Renal cortex interstitium (tissue), 11 donors: ENCODE data around the gene SHISA6. TPM values are rescaled to one million over a fixed set of nuclear protein-coding genes. Genes with fewer than 3 reads are reported as not detected.
A peak's percentile ranks its signal among the peaks of the same experiment; 100 is the strongest.

Source experiments
- DNase-seq, 11 donors: peaks; one replicate each; pipeline ENCODE4 v3.0.0-alpha.2; 2013; ENCODE audit warnings: low read depth in 9 of 11, low spot score in 4 of 11; ENCODE audit errors: extremely low read depth in 1 of 11
- polyA plus RNA-seq, 3 donors: library from polyadenylated mRNA; unstranded; fragments of 120-200 nt; gene quantifications; one replicate each; pipeline ENCODE4 v1.2.1, GENCODE V29; 2013; ENCODE audit not compliant: insufficient read length in 3 of 3

Gene SHISA6
- polyA plus RNA-seq, 3 donors = 1.1 to 2.3 (median 2.1) TPM

DNA sequence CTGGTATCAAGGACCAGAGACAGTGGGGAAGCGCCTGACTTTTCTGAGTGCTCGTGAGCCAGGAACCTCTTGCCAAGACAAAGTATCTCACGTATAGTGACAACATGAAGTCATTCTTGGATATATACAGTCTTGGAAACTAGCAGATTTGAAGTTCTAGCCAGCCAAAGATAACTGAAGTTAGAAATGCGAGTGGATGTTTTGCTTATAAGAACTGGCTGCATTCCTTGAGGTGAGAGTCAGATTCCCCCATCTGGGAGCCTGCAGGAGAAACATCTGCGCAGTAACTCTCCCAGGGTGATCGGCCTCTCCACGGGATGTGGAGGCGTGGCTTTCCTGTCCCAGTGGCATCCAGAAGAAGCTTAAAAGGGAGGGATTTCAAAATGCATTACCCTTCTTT, 89.8 kb downstream of the SHISA6 start:
- peak in 3 of 11 donors; percentile 15 to 30 (median 30) for DNase-seq

GRCh38 chr17:11331547-11332513, 90.8 kb downstream of the SHISA6 start:
- no peak for DNase-seq

- DNase-seq = no peak
Observed at GRCh38 chr17:11332706-11333105, 91.7 kb downstream of the SHISA6 start.

DNA sequence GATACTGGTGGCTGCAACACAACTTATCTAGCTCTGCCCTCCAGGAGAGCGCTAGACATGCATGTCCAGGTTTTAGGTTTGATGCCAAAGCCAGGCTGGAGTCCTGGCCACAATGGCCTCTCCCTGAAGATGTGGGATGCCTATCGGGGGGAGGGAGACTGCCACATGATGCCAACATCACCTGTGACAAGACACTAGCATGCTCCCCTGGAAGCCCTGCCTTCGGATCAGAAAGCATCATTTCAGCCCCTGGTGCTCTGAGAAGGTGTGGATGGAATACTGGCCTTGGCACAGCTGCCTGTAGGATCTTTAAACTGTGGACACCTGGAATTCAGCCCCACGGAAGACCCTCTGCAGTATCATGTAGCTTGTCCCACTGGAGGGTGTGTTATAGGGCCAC, 93.5 kb downstream of the SHISA6 start:
- no peak for DNase-seq

- DNase-seq = no peak
Observed at GRCh38 chr17:11336290-11336689, 95.3 kb downstream of the SHISA6 start.

DNA sequence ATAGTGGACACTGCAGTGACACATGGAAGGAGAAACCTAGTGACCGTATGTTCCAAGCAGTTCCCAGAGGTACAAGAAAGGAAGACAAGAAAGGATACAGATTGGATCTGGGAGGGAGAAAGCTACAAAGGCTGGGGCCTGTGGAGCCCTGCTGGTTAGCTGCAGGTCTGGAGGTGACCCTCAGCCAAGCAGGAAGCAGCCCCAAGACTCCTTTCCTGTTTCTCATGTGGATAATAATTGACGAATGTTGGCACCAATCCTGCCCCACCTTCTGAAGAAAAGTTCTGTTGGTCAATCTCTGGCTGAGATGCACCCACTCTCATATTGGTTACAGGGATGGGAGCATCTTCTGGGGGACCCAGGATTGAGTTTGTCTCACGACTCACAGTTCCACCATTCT, 99.8 kb downstream of the SHISA6 start:
- DNase-seq = no peak

- no peak for DNase-seq
Observed at GRCh38 chr17:11342138-11342537, 101.1 kb downstream of the SHISA6 start.

- no peak for DNase-seq
Observed at GRCh38 chr17:11349106-11349505, 108.1 kb downstream of the SHISA6 start.

DNA sequence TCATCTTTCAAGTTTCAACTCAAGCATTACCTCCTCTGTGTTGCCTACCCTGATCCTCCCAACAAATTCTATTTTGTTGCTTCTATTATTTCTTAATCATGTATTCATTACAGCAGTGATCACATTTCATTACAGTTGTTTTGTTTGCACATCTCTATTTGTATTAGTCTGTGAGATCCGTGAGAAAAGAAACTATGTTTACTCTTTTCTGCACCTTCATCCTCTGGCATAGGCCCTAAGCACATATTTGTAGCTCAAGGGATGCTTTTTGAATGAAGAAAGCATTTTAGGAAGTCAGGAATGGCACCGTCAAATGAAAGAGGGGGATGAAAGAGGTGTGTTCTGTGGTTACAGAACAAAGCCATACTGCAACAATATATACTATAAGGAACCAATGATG, 110.5 kb downstream of the SHISA6 start:
- no peak for DNase-seq

- no peak for DNase-seq
Observed at GRCh38 chr17:11353601-11354000, 112.6 kb downstream of the SHISA6 start.

DNA sequence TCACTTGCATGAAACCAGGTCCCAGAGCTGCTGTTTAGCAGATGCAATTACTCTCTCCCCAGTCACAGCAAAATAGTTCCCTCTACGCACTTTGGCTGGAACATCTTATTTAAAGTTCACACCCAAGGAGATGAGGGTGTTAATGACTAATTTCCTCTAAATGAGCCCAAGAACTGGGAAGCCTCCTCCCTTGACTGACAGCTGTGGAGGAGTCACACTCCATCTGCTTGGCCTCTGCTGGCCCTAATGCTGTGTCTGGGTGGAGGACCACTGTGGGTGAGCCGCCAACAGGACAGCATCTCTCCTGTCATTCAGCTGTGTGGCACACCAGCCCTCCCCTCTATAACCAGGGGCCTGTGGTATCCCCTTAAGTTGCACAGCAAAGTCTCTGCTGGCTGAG, 115.4 kb downstream of the SHISA6 start:
- DNase-seq = no peak

DNA sequence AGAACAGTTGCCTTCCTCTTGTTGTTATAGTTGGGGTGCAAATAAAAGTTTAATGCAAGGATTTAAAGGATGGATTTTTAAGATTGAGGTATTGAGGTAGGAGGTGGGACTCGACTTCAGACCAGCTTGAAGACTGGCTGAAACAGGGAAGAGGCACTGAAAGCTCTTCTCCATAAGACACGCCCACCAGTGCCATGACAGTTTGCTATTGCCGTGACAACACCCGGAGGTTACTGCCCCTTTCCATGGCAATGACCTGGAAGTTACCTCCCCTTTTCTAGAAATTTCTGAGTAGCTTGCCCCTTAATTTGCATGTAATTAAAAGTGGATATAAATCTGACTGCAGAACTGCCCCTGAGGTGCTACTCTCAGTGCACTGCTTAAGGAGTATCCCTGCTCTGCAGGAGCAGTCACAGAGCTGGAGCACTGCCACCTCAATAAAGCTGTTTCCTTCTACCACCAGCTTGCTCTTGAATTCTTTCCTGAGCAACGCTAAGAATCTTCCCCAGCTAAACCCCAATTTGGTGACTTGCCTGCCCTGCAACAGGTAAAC, 122.6 kb downstream of the SHISA6 start:
- DNase-seq = no peak

- DNase-seq = no peak
Observed at GRCh38 chr17:11366272-11366850, 125.3 kb downstream of the SHISA6 start.

- DNase-seq = peak in 1 of 11 donors; percentile 26
Observed at GRCh38 chr17:11369575-11369974, 128.6 kb downstream of the SHISA6 start.

DNA sequence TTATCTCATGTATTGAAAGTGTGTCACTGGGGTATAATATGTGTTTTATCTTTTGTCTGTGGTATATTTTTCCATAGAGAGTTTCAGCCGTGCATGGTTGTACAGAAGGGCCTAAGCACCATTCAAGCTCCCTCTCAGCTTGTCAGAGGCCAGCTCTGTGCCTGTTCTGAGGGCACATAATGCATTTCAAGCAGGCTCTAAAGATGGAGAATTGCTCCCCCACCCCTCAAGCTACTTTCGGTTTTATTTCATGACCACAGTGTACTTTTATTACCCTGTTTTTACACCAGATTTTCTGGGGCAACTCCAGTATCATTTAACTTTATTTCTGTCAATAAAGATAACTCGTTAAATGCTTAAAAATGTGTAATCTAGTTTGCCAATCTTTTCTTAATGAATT, 131.7 kb downstream of the SHISA6 start:
- no peak for DNase-seq

- peak in 1 of 11 donors; percentile 2 for DNase-seq
Observed at GRCh38 chr17:11378506-11378905, 137.5 kb downstream of the SHISA6 start.

DNA sequence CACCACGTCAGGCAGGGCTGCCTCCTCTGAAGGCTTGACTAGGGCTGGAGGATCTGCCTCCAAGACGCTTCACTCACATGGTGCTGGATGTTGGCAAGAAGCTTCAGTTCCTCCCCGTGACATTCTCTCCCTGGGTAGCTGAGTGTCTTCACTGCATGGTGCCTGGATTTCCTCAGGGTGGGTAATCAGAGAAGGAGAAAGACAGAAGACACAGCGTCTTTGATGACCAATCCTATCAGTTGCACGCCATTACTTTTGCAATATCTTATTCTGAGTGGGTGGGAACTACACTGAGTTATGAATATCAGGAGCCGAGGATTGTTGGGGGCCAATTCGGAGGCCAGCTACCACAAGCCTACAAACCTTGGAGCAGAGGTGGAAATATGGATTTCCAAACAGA, 139.7 kb downstream of the SHISA6 start:
- DNase-seq = no peak

- no peak for DNase-seq
Observed at GRCh38 chr17:11383157-11383556, 142.1 kb downstream of the SHISA6 start.

DNA sequence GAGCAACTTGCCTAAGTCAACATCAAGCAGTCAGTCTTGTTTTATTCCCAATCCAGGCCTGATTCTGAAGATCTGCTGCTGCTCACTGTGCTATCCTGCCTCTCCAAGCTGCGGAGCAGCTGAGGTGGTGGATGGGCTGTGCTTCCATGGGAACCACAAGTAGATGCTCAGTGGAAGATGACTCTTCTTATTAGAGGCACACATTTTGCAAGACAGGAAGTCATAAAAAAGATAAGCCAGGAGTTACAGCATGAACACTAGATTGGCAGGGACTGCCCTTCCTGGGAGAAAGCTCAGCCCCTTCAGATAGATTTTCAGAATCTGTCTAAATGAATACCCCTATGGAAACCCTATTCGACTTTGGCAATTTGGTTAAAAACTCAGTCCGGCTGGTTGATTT, 143.1 kb downstream of the SHISA6 start:
- DNase-seq = no peak

- peak in 1 of 11 donors; percentile 32 for DNase-seq
Observed at GRCh38 chr17:11387610-11388009, 146.6 kb downstream of the SHISA6 start.
